ENCODE data around the gene SCAF4. TPM values are rescaled to one million over a fixed set of nuclear protein-coding genes. Genes with fewer than 3 reads are reported as not detected.

The SCAF4 gene
- total RNA-seq, 1 experiment from 2014 or later, result 41.9 TPM

DNA sequence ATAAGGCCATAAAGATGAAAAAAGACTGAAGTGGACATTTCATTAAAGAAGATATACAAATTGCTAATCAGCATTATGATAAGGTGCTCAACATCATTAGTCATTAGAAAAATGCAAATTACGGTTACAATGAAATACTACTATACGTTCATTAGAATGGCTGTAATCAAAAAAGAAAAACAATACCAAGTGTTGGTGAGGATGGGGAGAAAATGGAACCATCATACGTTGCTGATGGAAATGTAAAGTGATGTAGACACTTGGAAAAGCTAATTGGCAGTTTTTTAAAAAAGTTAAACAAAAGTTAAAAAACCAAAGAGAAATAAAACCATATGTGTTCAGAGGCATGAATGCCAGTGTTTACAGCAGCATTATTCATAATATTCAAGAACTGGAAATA lies 81.0 kb downstream of the SCAF4 start:
- TF ChIP-seq, protein P1, sequence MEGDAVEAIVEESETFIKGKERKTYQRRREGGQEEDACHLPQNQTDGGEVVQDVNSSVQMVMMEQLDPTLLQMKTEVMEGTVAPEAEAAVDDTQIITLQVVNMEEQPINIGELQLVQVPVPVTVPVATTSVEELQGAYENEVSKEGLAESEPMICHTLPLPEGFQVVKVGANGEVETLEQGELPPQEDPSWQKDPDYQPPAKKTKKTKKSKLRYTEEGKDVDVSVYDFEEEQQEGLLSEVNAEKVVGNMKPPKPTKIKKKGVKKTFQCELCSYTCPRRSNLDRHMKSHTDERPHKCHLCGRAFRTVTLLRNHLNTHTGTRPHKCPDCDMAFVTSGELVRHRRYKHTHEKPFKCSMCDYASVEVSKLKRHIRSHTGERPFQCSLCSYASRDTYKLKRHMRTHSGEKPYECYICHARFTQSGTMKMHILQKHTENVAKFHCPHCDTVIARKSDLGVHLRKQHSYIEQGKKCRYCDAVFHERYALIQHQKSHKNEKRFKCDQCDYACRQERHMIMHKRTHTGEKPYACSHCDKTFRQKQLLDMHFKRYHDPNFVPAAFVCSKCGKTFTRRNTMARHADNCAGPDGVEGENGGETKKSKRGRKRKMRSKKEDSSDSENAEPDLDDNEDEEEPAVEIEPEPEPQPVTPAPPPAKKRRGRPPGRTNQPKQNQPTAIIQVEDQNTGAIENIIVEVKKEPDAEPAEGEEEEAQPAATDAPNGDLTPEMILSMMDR (IDR thresholded peaks at IDR 0.05; ENCODE audit: unreplicated experiment), result no peak
- Mint-ChIP-seq H3K27ac (ENCODE audit: low read depth, unreplicated experiment) (no peak overlapping the region), H3K27me3 (ENCODE audit: insufficient read depth, unreplicated experiment) (no peaks in the 10 kb centered on the region), H3K4me3 (ENCODE audit: unreplicated experiment) (no peak overlapping the region), H3K9me3 (ENCODE audit: unreplicated experiment) (no peaks in the 10 kb centered on the region), H3K36me3 (ENCODE audit: insufficient read depth, unreplicated experiment) (peaks cover 6% of the 10 kb centered on the region), H3K4me1 (ENCODE audit: insufficient read depth, unreplicated experiment) (peaks cover 5% of the 10 kb centered on the region)
- BruUV-seq (replicated peaks), result no TSS peak
- POLR2A ChIA-PET, result no interaction called here
- CTCF ChIA-PET, result no interaction called here
- intact Hi-C loops (cut with micrococcal nuclease), result no loop called here
- DNase-seq (ENCODE audit: unreplicated experiment), result no peak

DNA sequence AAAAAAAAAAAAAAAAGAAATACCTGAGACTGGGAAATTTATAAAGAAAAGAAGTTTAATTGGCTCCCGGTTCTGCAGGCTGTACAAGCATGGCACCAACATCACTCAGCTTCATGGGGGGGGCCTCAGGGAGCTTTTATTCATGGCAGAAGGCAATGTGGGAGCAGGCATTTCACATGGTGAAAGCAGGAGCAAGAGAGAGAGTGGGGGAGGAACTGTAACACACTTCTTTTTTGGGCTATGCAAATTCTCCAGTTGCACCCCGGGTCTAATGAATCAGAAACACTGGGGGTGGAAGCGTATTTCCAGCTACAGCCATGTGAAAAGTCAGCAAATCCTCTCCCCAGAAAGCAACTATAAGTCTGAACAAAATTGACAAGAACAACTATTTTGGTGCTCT lies 84.3 kb downstream of the SCAF4 start:
- Mint-ChIP-seq H3K27ac (ENCODE audit: low read depth, unreplicated experiment) (no peak overlapping the region), H3K4me1 (ENCODE audit: insufficient read depth, unreplicated experiment) (peaks cover 4% of the 10 kb centered on the region), H3K27me3 (ENCODE audit: insufficient read depth, unreplicated experiment) (no peaks in the 10 kb centered on the region), H3K36me3 (ENCODE audit: insufficient read depth, unreplicated experiment) (peaks cover 6% of the 10 kb centered on the region), H3K4me3 (ENCODE audit: unreplicated experiment) (no peak overlapping the region), H3K9me3 (ENCODE audit: unreplicated experiment) (no peaks in the 10 kb centered on the region)
- no TSS peak for BruUV-seq (replicated peaks)
- TF ChIP-seq, protein P1 (IDR thresholded peaks at IDR 0.05; ENCODE audit: unreplicated experiment), result no peak
- CTCF ChIA-PET, result no interaction called here
- DNase-seq (ENCODE audit: unreplicated experiment), result no peak
- intact Hi-C loops (cut with micrococcal nuclease), result no loop called here
- POLR2A ChIA-PET, result no interaction called here

DNA sequence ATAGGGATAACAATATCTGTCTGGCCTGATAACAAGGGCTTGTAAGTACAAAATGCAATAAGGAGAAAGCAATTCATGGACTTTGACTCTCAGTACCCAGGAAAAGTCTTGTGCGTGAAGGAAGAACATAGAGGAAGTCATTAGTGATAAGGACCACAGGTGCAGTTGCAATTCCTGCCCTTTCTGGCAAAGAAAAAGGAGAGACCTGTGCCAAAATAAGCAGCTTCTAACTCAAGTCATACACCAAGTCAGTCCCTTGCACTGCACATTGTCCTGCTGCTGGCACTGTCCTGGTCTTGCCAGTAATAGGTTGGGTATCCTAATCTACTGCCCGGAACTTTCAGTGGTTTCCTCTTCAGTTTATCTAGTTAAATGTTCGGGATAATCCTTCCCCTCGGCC lies 87.3 kb downstream of the SCAF4 start:
- TF ChIP-seq, protein P1 (IDR thresholded peaks at IDR 0.05; ENCODE audit: unreplicated experiment), result no peak
- Mint-ChIP-seq H3K9me3 (ENCODE audit: unreplicated experiment) (no peaks in the 10 kb centered on the region), H3K4me1 (ENCODE audit: insufficient read depth, unreplicated experiment) (peaks cover 4% of the 10 kb centered on the region), H3K27me3 (ENCODE audit: insufficient read depth, unreplicated experiment) (no peaks in the 10 kb centered on the region), H3K27ac (ENCODE audit: low read depth, unreplicated experiment) (no peak overlapping the region), H3K4me3 (ENCODE audit: unreplicated experiment) (no peak overlapping the region), H3K36me3 (ENCODE audit: insufficient read depth, unreplicated experiment) (no peaks in the 10 kb centered on the region)
- ChIA-PET POLR2A (interaction anchor here (0.6 kb wide), 1 partner anchor 49 kb away, joined by 5 read pairs; no protein-coding TSS in a partner anchor), CTCF (no interaction called here)
- DNase-seq (ENCODE audit: unreplicated experiment), result no peak
- intact Hi-C loops (cut with micrococcal nuclease), result no loop called here
- BruUV-seq (replicated peaks), result no TSS peak

DNA sequence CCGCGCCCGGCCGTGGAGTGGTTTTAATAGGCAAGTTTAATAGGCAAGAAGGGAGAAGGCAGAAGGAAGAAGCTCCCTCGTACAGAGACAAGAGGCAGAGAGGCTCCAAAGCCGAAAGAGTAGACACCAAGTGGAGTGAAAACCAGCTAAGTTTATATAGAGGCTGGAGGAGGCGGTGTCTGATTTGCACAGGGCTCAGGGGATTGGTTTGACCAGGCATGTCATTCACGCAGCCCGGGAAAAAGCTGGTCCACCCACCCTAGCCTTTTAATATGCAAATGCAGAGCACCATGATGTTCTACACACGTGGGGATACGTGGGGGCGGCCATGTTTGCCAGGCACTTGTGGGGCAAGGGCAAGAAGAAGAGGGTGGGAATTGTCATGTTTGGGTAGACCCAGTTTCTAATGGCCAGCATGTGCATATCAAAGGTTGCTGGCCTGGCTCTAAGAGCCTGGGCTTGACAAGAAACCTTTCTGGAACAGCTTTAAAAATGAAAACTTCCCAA lies 90.4 kb downstream of the SCAF4 start:
- Mint-ChIP-seq H3K27me3 (ENCODE audit: insufficient read depth, unreplicated experiment) (no peaks in the 10 kb centered on the region), H3K36me3 (ENCODE audit: insufficient read depth, unreplicated experiment) (no peaks in the 10 kb centered on the region), H3K4me1 (ENCODE audit: insufficient read depth, unreplicated experiment) (peaks cover 4% of the 10 kb centered on the region), H3K4me3 (ENCODE audit: unreplicated experiment) (no peak overlapping the region), H3K9me3 (ENCODE audit: unreplicated experiment) (no peaks in the 10 kb centered on the region), H3K27ac (ENCODE audit: low read depth, unreplicated experiment) (no peak overlapping the region)
- TF ChIP-seq, protein P1 (IDR thresholded peaks at IDR 0.05; ENCODE audit: unreplicated experiment), result no peak
- POLR2A ChIA-PET, result no interaction called here
- DNase-seq (ENCODE audit: unreplicated experiment), result no peak
- CTCF ChIA-PET, result no interaction called here
- BruUV-seq (replicated peaks), result no TSS peak
- intact Hi-C loops (cut with micrococcal nuclease), result no loop called here
